IMR-90 (cell line): ENCODE results near the gene ASPRV1. TPM values are rescaled to one million over a fixed set of nuclear protein-coding genes. Genes with fewer than 3 reads are reported as not detected.

Experiments used
- RAD21 ChIP-seq: IDR thresholded peaks from 2 replicates; pipeline ENCODE4 v1.6.1; 2012; ENCODE audit warnings: low read length, improper control_type of control experiment
- polyA plus RNA-seq, 3 experiments: library from polyadenylated mRNA; depleted of rRNA; stranded (reverse); fragments of >200 nt; gene quantifications; 2 replicates each; pipeline ENCODE4 v1.2.3, GENCODE V29; 2012; ENCODE audit warnings: low replicate concordance in 1 of 3
- total RNA-seq: library from RNA; depleted of rRNA; stranded (reverse); fragments of >200 nt; gene quantifications from 2 replicates; pipeline ENCODE4 v1.2.3, GENCODE V29; 2012; rRNA removed

The ASPRV1 gene
- total and polyA plus RNA-seq, 2 of the 4 experiments (the other 2 are of a cell fraction) = 0.14 to 0.18 TPM

DNA sequence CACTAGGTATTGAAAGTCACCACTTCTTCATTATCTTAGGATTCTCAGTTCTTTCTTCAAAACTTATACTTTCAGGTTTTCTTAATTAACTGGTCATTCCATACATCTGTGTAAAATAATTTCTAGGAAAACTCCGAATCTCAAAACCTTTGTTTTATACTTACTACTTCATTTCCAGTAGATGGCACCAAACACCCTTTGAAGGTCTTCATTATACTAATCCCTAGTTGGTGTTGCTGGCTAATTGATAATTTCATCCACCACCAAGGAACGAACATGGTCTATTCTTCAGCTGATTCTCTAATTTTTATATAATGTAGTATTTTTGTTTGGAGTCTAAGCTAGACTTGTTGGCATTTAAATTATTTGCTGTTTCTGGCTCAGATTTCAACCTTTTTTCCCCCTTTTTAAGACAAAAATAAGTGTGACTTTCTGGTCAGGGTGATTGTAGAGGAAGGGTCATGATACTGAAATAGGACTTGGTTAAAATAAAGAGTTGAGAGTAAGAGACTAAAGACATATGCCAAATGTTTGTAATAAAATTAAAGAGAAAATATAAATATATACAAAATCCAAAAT, 49.4 kb downstream of the ASPRV1 start (continued):
- peak; percentile 80 for TF ChIP-seq RAD21

Other genes with a start within 250 kb of the ASPRV1 start
- 22.2 and 25.8 TPM in 2 replicates for gene ANXA4, start 219.5 kb downstream of the ASPRV1 start, total RNA-seq
- 72.0 and 113 TPM in 2 replicates for gene ANXA4, start 219.5 kb downstream of the ASPRV1 start, polyA plus RNA-seq (2012; rRNA removed)
- 3.4 and 6.1 TPM in 2 replicates for gene GMCL1, start 132.0 kb downstream of the ASPRV1 start, total RNA-seq
- gene GMCL1, start 132.0 kb downstream of the ASPRV1 start, polyA plus RNA-seq (2012; rRNA removed) = 2.3 and 2.8 TPM in 2 replicates
- gene SNRNP27, start 67.7 kb downstream of the ASPRV1 start, total RNA-seq = 8.8 and 36.1 TPM in 2 replicates
- 41.5 and 48.3 TPM in 2 replicates for gene SNRNP27, start 67.7 kb downstream of the ASPRV1 start, polyA plus RNA-seq (2012; rRNA removed)
- gene MXD1, start 46.5 kb downstream of the ASPRV1 start, total RNA-seq = 2.0 and 3.1 TPM in 2 replicates
- 3.7 TPM in 2 replicates for gene MXD1, start 46.5 kb downstream of the ASPRV1 start, polyA plus RNA-seq (2012; rRNA removed)
- gene PCBP1, start 125.8 kb upstream of the ASPRV1 start, total RNA-seq = 33.6 and 33.7 TPM in 2 replicates
- 166 and 171 TPM in 2 replicates for gene PCBP1, start 125.8 kb upstream of the ASPRV1 start, polyA plus RNA-seq (2012; rRNA removed)
- gene C2orf42, start 229.4 kb upstream of the ASPRV1 start, total RNA-seq = 24.4 and 31.5 TPM in 2 replicates
- gene C2orf42, start 229.4 kb upstream of the ASPRV1 start, polyA plus RNA-seq (2012; rRNA removed) = 7.3 and 7.5 TPM in 2 replicates